Measurements from ENCODE around the gene TIMM44.

The TIMM44 gene

GRCh38 chr19:7914099-7914498 is 29.4 kb downstream of the TIMM44 start:
- no peak for DNase-seq (ENCODE audit: low read depth)

DNA sequence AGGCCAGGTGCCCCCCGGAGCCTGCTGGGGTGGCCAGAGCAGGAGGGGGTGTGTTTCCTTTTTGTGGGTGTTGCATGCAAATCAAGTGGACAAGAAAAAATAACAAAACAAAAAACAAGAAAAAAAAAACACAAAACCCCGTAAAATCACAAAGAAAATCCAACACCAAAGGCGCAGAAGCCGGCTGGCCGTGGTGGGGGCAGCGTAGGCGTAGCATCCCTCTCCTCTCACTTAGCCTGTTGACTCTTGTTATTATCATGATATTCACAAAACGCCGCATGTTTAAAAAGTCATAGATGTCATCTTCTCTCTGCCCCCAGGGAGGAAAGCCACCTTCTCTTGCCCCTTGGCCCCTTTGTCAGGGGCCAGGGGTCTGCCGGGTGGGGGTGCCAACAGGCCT is 29.8 kb downstream of the TIMM44 start:
- DNase-seq (ENCODE audit: low read depth) = no peak

- no peak for DNase-seq (ENCODE audit: low read depth)
Measured at GRCh38 chr19:7912697-7913564, 30.5 kb downstream of the TIMM44 start.

DNA sequence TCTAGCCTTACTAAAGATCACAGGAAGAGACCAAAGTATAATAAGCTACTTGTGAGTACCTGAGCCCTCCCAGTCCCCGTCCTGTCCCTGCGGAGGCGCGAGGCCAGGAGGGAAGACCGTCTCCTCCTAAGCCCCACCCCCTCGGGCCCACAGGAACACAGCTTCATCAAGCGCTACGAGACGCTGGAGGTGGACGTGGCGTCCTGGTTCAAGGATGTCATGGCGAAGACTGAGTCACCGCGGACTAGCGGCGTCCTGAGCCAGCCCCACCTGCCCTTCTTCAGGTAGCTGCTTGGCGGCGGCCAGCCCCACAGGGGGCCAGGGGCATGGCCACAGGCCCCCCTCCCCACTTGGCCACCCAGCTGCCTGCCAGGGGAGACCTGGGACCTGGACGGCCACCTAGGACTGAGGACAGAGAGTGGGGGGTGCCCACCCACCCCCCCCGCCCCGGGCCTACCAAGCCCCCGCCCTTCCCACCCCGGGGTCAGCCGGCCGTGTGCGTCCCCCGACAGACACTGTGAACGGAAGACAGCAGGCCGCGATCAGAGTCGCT is 31.2 kb downstream of the TIMM44 start:
- DNase-seq (ENCODE audit: low read depth) = no peak

DNA sequence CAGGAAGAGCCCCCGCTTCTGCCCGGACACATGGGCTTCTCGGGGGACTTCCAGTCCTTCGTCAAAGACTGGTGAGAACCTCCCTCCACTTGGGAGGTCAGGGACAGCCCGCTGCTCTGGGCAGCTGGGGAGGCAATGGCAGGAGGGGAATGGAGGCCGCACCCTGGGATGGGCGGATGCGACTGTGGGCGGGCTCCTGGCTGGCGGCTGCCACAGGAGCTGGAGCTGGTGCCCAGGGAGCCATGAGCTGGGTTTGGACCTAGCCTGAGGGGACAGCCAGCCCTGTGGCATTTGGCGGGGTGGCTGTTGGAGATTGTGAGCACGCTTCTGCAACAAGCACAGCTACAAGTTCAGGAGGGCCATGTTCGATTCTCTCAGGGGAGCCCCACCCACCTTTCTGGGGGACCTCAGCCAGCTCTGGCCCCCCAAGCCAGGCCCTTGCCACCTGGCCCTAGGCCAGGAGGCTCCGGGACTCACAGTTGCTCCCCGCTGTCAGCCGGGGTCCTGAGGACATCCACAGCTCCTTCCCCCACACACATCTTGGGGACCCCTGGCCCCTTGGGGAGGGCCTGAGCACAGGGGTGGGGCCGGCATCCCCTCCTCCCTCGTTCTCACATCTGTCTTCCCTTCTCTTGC is 31.8 kb downstream of the TIMM44 start:
- no peak for DNase-seq (ENCODE audit: low read depth)

DNA sequence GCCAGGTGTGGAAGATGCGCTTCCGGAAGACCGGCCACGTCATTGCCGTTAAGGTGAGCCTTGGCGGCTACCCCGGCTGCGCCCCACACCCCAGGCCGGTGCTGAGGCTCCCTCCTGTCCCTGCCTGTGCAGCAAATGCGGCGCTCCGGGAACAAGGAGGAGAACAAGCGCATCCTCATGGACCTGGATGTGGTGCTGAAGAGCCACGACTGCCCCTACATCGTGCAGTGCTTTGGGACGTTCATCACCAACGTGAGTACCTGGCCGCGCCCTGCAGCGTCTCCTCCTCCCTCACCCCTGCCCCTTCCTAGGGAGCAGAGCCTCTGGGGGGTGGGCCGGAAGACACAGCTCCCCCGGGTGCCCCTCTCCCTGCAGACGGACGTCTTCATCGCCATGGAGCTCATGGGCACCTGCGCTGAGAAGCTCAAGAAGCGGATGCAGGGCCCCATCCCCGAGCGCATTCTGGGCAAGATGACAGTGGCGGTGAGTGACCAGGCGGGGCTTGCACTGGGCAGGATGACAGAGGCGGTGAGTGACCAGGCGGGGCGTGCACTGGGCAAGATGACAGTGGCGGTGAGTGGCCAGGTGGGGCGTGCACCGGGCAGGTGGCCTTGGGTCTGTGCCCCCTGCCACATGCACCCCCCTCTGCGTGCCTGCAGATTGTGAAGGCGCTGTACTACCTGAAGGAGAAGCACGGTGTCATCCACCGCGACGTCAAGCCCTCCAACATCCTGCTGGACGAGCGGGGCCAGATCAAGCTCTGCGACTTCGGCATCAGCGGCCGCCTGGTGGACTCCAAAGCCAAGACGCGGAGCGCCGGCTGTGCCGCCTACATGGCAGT is 32.9 kb downstream of the TIMM44 start:
- DNase-seq (ENCODE audit: low read depth) = no peak

DNA sequence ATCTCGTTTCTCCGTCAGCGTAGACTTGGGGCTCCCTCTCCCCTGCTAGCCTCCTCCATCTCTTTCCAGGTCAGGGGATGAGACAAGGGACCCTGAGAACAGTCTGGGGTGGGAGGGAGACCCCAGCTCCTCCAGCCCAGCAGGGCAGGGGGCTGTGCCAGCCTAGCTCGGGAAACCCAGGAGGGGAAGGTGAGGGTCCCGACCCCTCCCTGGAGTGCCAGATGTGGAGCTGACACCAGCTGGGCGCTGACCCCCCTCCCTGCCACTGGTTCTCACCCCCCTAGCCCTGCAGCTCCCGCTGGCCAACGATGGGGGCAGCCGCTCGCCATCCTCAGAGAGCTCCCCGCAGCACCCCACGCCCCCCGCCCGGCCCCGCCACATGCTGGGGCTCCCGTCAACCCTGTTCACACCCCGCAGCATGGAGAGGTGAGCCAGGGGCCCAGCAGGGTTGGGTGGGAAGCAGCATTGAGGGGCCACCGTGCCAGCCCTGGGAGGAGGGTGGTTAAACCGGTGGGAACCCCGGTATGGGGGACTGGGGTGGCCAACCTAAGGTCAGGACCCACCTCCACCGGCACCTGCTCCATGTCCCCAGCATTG is 33.9 kb downstream of the TIMM44 start:
- DNase-seq (ENCODE audit: low read depth) = no peak

- no peak for DNase-seq (ENCODE audit: low read depth)
Measured at GRCh38 chr19:7908742-7909461, 34.6 kb downstream of the TIMM44 start.

- no peak for DNase-seq (ENCODE audit: low read depth)
Measured at GRCh38 chr19:7908078-7908699, 35.3 kb downstream of the TIMM44 start.

- DNase-seq (ENCODE audit: low read depth) = no peak
Measured at GRCh38 chr19:7907544-7907943, 35.9 kb downstream of the TIMM44 start.

GRCh38 chr19:7907122-7907521 is 36.3 kb downstream of the TIMM44 start:
- no peak for DNase-seq (ENCODE audit: low read depth)

DNA sequence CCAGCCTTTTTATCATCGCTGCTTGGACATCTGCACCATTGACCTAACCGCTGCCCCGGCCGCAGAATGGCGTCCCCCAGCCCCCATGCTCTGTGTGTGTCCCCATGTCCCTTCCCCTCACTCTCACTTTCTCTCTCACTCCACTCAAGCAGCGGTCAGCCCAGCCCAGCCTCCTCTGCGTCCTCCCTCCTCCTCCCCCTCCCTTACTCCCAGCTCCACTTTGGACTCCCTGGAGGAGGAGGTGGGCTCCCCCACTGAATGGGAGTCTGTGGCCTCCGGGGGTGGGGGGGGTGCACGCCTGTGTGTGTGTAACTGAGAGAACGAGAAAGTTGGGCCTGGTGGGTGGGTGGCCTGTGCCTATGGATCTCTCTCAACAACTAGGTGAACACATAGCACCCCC is 37.6 kb downstream of the TIMM44 start:
- DNase-seq (ENCODE audit: low read depth) = no peak

DNA sequence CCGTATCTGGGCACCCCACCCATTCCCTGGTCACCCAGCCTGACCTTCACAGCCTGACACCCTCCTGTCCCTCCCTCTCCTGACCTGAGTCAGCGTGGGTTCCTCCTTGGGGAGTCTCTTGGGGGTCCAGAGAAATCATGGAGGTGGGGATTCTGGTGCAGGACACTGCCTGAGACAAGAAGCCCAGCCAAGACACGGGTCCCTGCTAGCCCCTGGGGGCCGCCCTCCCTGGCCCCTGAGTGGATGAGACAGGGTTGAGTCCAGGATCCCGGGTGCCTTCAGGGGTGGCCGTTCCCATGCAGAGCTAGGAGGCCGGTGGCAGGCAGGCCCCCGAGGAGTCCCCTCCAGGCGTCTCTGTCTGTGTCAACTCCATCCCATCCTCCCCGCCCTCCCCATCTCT is 38.2 kb downstream of the TIMM44 start:
- no peak for DNase-seq (ENCODE audit: low read depth)

- no peak for DNase-seq (ENCODE audit: low read depth)
Measured at GRCh38 chr19:7904074-7905020, 39.1 kb downstream of the TIMM44 start.

DNA sequence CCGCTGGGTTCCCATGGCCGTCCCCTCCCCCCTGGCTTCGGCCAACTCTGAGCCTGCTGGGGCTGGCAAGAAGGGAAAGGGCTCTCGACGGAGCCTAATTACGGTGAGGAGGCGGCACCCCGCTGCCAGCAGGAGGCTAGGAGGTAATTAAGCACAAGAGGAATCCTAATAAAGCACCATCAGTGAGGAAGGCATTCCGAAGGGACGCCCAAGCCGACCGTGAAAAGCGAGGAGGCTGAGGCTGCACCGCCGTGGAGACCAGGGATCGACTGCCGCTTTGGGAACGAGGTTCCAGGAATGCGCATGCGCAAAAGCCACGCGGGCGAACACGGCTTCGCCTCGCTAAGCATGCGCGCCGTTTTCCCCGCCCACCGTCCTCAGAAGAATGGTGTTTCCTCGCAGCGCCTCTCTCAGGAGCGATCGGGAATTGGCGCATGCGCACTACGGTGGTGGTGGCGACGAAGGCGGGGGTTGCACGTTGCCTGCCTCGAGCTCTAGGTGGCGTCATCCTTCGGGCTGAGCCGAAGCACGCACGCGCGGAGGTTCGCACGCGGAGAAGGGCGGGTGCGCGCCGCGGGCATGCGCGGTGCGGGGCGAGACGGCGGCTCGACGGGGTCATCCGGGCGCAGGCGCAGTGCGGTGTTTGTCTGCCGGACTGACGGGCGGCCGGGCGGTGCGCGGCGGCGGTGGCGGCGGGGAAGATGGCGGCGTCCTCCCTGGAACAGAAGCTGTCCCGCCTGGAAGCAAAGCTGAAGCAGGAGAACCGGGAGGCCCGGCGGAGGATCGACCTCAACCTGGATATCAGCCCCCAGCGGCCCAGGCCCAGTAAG is 40.0 kb downstream of the TIMM44 start, which contains the start of gene MAP2K7:
MAP2K7 (plus strand) TSS at position 634 of the 830 bp plus-strand sequence; CDS start at position 702, 68 bp downstream.
- DNase-seq (ENCODE audit: low read depth) = peak; percentile 99

DNA sequence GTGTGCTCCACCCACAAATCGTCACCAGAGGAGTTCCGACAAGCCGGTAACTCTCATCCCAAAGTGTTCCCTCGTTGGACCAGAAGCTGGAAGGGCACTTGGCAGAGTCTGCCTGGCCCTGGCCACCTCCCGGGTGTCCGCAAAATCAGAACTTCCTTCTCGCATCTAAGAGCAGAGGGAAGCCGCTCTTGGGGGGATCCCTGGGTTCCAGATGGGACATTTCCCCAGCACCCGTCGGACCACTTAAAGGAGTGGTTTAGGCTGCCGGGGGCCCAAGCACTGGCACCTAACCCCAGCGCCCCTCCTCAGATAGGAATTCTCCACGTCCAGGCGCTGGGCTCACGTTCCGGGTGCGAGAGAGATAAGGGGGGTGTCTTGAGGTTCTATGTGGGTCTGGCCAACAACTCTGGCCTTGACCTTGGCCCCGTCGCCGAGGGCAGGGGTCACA is 40.6 kb downstream of the TIMM44 start:
- no peak for DNase-seq (ENCODE audit: low read depth)

DNA sequence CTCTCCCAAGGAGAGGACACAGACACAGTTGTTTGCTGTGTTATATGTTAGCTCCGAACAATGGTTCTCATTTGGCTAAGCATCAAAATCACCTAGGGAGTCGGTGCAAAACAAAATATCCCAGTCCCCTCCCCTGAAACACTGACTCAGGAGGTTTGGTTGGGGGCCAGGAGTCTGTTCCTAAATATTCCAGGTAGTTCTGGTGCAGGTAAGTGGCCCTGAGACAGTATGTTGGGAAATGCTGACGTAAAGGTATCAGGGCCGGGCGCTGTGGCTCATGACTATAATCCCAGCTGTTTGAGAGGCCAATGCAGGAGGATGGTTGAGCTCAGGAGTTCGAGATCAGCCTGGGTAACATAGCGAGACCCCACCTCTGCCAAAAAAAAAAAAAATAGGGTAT is 42.1 kb downstream of the TIMM44 start:
- DNase-seq (ENCODE audit: low read depth) = no peak

- no peak for DNase-seq (ENCODE audit: low read depth)
Measured at GRCh38 chr19:7900931-7901330, 42.5 kb downstream of the TIMM44 start.

All from fibroblast of the conjunctiva (primary cell).